HEK293 (cell line): ENCODE data around the gene INO80B.

Source experiments
- FEZF1 ChIP-seq: fragments of 450-650 bp; formaldehyde crosslinking; IDR thresholded peaks from 2 replicates; pipeline ENCODE4 v1.5.1; 2016; ENCODE audit warnings: missing biosample characterization, missing genetic modification characterization
- GLI2 ChIP-seq: fragments of 450-650 bp; formaldehyde crosslinking; IDR thresholded peaks from 2 replicates; pipeline ENCODE4; 2017; ENCODE audit warnings: missing biosample characterization, missing genetic modification characterization, low read depth, borderline replicate concordance
- GLIS2 ChIP-seq: fragments of 450-650 bp; formaldehyde crosslinking; IDR thresholded peaks from 2 replicates; pipeline ENCODE4 v1.5.1; 2016; ENCODE audit warnings: missing biosample characterization, missing genetic modification characterization
- HOXD13 ChIP-seq: sonication (generic); formaldehyde crosslinking; IDR thresholded peaks from 2 replicates; pipeline ENCODE4 v1.8.0; 2022; ENCODE audit warnings: missing genetic modification reagents, borderline replicate concordance
- INSM2 ChIP-seq: fragments of 450-650 bp; formaldehyde crosslinking; IDR thresholded peaks from 2 replicates; pipeline ENCODE4 v1.5.1; 2016; ENCODE audit warnings: missing biosample characterization, missing genetic modification characterization
- KLF17 ChIP-seq: fragments of 450-650 bp; formaldehyde crosslinking; IDR thresholded peaks from 2 replicates; pipeline ENCODE4 v1.5.1; 2016; ENCODE audit warnings: missing biosample characterization, missing genetic modification characterization
- KLF8 ChIP-seq: fragments of 450-650 bp; formaldehyde crosslinking; IDR thresholded peaks from 2 replicates; pipeline ENCODE4 v1.5.1; 2016; ENCODE audit warnings: missing biosample characterization, missing genetic modification characterization
- MEIS1 ChIP-seq: sonication (generic); formaldehyde crosslinking; IDR thresholded peaks from 2 replicates; pipeline ENCODE4 v1.8.1; 2022; ENCODE audit warnings: missing genetic modification reagents, mild to moderate bottlenecking, borderline replicate concordance
- REPIN1 ChIP-seq: fragments of 450-650 bp; formaldehyde crosslinking; IDR thresholded peaks from 2 replicates; pipeline ENCODE4 v1.5.1; 2017; ENCODE audit warnings: missing biosample characterization, missing genetic modification characterization, low read depth
- TRIM28 ChIP-seq: IDR thresholded peaks from 2 replicates; pipeline ENCODE4 v1.6.1; 2011; ENCODE audit warnings: low read length, control low read depth, borderline replicate concordance
- WT1 ChIP-seq: fragments of 450-650 bp; formaldehyde crosslinking; IDR thresholded peaks from 2 replicates; pipeline ENCODE4 v1.5.1; 2016; ENCODE audit warnings: missing biosample characterization, missing genetic modification characterization
- ZBTB7A ChIP-seq: fragments of 450-650 bp; formaldehyde crosslinking; IDR thresholded peaks from 2 replicates; pipeline ENCODE4 v1.5.1; 2016; ENCODE audit warnings: low read depth, missing biosample characterization, missing genetic modification characterization
- ZBTB8A ChIP-seq: fragments of 450-650 bp; formaldehyde crosslinking; IDR thresholded peaks from 2 replicates; pipeline ENCODE4 v1.5.1; 2016; ENCODE audit warnings: missing biosample characterization, missing genetic modification characterization
- ZFP41 ChIP-seq: fragments of 450-650 bp; formaldehyde crosslinking; IDR thresholded peaks from 2 replicates; pipeline ENCODE4 v1.5.1; 2016; ENCODE audit warnings: missing biosample characterization, missing genetic modification characterization, borderline replicate concordance
- ZNF146 ChIP-seq: fragments of 450-650 bp; formaldehyde crosslinking; IDR thresholded peaks from 2 replicates; pipeline ENCODE4 v1.5.1; 2016; ENCODE audit warnings: missing biosample characterization, missing genetic modification characterization
- ZNF148 ChIP-seq: fragments of 450-650 bp; formaldehyde crosslinking; IDR thresholded peaks from 2 replicates; pipeline ENCODE4 v1.5.0; 2017; ENCODE audit warnings: missing biosample characterization, missing genetic modification characterization, borderline replicate concordance
- ZNF19 ChIP-seq: fragments of 450-650 bp; formaldehyde crosslinking; IDR thresholded peaks from 2 replicates; pipeline ENCODE4; 2016; ENCODE audit warnings: missing biosample characterization, missing genetic modification characterization, low read depth
- ZNF2 ChIP-seq: fragments of 450-650 bp; formaldehyde crosslinking; IDR thresholded peaks from 2 replicates; pipeline ENCODE4 v1.5.1; 2016; ENCODE audit warnings: missing biosample characterization, missing genetic modification characterization
- ZNF221 ChIP-seq: fragments of 450-650 bp; formaldehyde crosslinking; IDR thresholded peaks from 2 replicates; pipeline ENCODE4 v1.5.1; 2017; ENCODE audit warnings: missing biosample characterization, missing genetic modification characterization, borderline replicate concordance
- ZNF266 ChIP-seq: fragments of 450-650 bp; formaldehyde crosslinking; IDR thresholded peaks from 2 replicates; pipeline ENCODE4 v1.5.1; 2016; ENCODE audit warnings: missing biosample characterization, missing genetic modification characterization, low read depth
- ZNF324 ChIP-seq: fragments of 450-650 bp; formaldehyde crosslinking; IDR thresholded peaks from 2 replicates; pipeline ENCODE4 v1.5.1; 2016; ENCODE audit warnings: missing biosample characterization, missing genetic modification characterization
- ZNF350 ChIP-seq: fragments of 450-650 bp; formaldehyde crosslinking; IDR thresholded peaks from 2 replicates; pipeline ENCODE4 v1.5.0; 2017; ENCODE audit warnings: missing biosample characterization, mild to moderate bottlenecking, missing genetic modification characterization
- ZNF398 ChIP-seq: fragments of 450-650 bp; formaldehyde crosslinking; IDR thresholded peaks from 2 replicates; pipeline ENCODE4 v1.5.1; 2017; ENCODE audit warnings: missing biosample characterization, missing genetic modification characterization
- ZNF404 ChIP-seq: fragments of 450-650 bp; formaldehyde crosslinking; IDR thresholded peaks from 2 replicates; pipeline ENCODE4 v1.5.1; 2017; ENCODE audit warnings: missing biosample characterization, missing genetic modification characterization
- ZNF433 ChIP-seq: fragments of 450-650 bp; formaldehyde crosslinking; IDR thresholded peaks from 2 replicates; pipeline ENCODE4 v1.5.1; 2016; ENCODE audit warnings: missing biosample characterization, missing genetic modification characterization, low read depth
- ZNF488 ChIP-seq: fragments of 450-650 bp; formaldehyde crosslinking; IDR thresholded peaks from 2 replicates; pipeline ENCODE4 v1.5.1; 2016; ENCODE audit warnings: missing biosample characterization, missing genetic modification characterization
- ZNF629 ChIP-seq: fragments of 450-650 bp; formaldehyde crosslinking; IDR thresholded peaks from 2 replicates; pipeline ENCODE4 v1.5.1; 2017; ENCODE audit warnings: missing biosample characterization, missing genetic modification characterization
- ZNF664 ChIP-seq: fragments of 450-650 bp; formaldehyde crosslinking; IDR thresholded peaks from 2 replicates; pipeline ENCODE4 v1.5.1; 2016; ENCODE audit warnings: missing biosample characterization, missing genetic modification characterization
- ZNF670 ChIP-seq: fragments of 450-650 bp; formaldehyde crosslinking; IDR thresholded peaks from 2 replicates; pipeline ENCODE4 v1.5.1; 2016; ENCODE audit warnings: missing biosample characterization, missing genetic modification characterization, low read depth
- ZNF692 ChIP-seq: fragments of 450-650 bp; formaldehyde crosslinking; IDR thresholded peaks from 2 replicates; pipeline ENCODE4 v1.5.1; 2016; ENCODE audit warnings: missing biosample characterization, missing genetic modification characterization
- ZSCAN30 ChIP-seq: fragments of 450-650 bp; IDR thresholded peaks from 2 replicates; pipeline ENCODE4 v1.5.1; 2018; ENCODE audit warnings: missing biosample characterization, mild to moderate bottlenecking, missing genetic modification characterization, moderate library complexity

INO80B gene

GRCh38 chr2:74472086-74472944 lies 17.4 kb downstream of the INO80B start, which contains the start of gene MRPL53 (continued):
- TF ChIP-seq TRIM28 (peak; percentile 82; the same call in 1 of the 2 replicates), INSM2 (no peak), GLIS2 (tag by site-specific recombination) (no peak), ZNF148 (tag by site-specific recombination) (no peak), ZNF19 (tag by site-specific recombination) (no peak), ZNF629 (tag by site-specific recombination) (peak; percentile 85), GLI2 (no peak), ZNF692 (tag by site-specific recombination) (peak; percentile 66; the same call in 1 of the 2 replicates), ZBTB7A (no peak), ZNF404 (no peak), FEZF1 (tag by site-specific recombination) (no peak), ZNF398 (no peak), KLF8 (peak; percentile 37; the same call in 1 of the 2 replicates), ZNF664 (tag by site-specific recombination) (no peak), ZNF350 (tag by site-specific recombination) (no peak), MEIS1 (CRISPR knock-in tag) (peak; percentile 59; the same call in 1 of the 2 replicates), ZFP41 (no peak), HOXD13 (peak; percentile 83), ZNF266 (tag by site-specific recombination) (no peak), ZNF146 (tag by site-specific recombination) (0 out of 2 replicates have a peak, but pooled peaks have one; percentile 6), ZNF2 (peak; percentile 91), KLF17 (no peak; the same call in 1 of the 2 replicates), REPIN1 (tag by site-specific recombination) (no peak), ZNF433 (tag by site-specific recombination) (no peak), ZNF670 (tag by site-specific recombination) (no peak), WT1 (0 out of 2 replicates have a peak, but pooled peaks have one; percentile 25), ZBTB8A (peak; percentile 66; the same call in 1 of the 2 replicates), ZSCAN30 (tag by site-specific recombination) (peak; percentile 95), ZNF221 (tag by site-specific recombination) (no peak), ZNF324 (tag by site-specific recombination) (peak; percentile 70), ZNF488 (no peak)
